Astrocyte (in vitro differentiated cells and primary cell): ENCODE measurements around the gene PALLD.

Experiments
- EZH2 ChIP-seq: IDR thresholded peaks from 2 replicates; pipeline ENCODE4 v1.6.1; 2012; ENCODE audit warnings: mild to moderate bottlenecking, low read length, inconsistent platforms; ENCODE audit not compliant: insufficient read depth
- TF ChIP-seq, protein P1 (sequence below): IDR thresholded peaks from 2 replicates; pipeline ENCODE4 v1.5.1; 2011; ENCODE audit warnings: low read depth, mild to moderate bottlenecking, inconsistent platforms, low read length, moderate library complexity; ENCODE audit not compliant: insufficient read depth

DNA sequence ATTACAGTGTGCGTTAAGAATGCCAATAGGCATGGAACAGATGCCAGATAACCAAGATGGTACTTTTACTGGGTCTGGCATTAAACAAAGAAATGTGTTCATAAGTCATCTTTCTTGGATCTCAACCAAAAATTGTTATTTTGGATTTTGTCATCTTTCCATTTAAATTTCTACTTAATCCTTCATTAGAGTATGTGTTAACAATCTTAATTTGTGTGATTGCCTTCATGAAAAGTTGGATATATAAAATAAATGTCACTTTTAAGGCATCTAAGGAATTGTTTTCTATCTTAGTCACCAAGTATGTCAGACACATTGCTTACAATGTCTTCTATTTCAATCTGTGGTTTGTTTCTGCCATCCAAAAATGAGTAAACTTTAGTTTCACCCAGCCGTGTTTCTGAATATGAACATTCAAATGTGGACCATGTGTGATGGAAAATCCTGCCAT is 87.5 kb downstream of the PALLD start:
- TF ChIP-seq, protein P1, sequence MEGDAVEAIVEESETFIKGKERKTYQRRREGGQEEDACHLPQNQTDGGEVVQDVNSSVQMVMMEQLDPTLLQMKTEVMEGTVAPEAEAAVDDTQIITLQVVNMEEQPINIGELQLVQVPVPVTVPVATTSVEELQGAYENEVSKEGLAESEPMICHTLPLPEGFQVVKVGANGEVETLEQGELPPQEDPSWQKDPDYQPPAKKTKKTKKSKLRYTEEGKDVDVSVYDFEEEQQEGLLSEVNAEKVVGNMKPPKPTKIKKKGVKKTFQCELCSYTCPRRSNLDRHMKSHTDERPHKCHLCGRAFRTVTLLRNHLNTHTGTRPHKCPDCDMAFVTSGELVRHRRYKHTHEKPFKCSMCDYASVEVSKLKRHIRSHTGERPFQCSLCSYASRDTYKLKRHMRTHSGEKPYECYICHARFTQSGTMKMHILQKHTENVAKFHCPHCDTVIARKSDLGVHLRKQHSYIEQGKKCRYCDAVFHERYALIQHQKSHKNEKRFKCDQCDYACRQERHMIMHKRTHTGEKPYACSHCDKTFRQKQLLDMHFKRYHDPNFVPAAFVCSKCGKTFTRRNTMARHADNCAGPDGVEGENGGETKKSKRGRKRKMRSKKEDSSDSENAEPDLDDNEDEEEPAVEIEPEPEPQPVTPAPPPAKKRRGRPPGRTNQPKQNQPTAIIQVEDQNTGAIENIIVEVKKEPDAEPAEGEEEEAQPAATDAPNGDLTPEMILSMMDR = no peak
- TF ChIP-seq EZH2 = no peak
